ENCODE results near the gene ARHGAP6.
"Not testable (repeated sequence)": the region's sequence is repeated elsewhere in the genome, so short reads cannot be mapped to it uniquely, and the experiment has no call there.

Gene ARHGAP6

GRCh38 chrX:11532291-11533078 lies 133.2 kb downstream of the ARHGAP6 start:
- no peak for DNase-seq (ENCODE audit: low read depth, low spot score)

- no peak for DNase-seq (ENCODE audit: low read depth, low spot score)
These were observed 134.5 kb downstream of the ARHGAP6 start for GRCh38 chrX:11531226-11531625.

DNA sequence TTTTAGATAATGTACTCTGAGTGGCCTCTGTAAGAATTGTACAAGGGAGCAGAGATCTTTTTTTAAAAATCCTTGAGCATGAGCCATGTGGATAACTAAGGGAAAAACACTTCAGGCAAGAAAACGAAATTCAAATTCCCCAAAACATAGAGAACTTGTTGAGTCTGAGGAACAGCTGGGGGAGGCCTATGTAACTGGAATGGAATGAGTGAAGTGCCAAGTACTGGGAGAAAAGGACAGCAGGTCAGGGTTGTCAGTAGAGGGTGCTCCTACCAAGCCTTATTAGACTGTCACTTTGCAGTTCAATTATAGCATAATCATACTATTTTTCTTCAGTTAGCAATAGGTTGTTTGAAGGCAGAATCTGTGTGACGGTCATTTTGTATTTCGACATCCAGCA lies 135.1 kb downstream of the ARHGAP6 start:
- no peak for DNase-seq (ENCODE audit: low read depth, low spot score)

DNA sequence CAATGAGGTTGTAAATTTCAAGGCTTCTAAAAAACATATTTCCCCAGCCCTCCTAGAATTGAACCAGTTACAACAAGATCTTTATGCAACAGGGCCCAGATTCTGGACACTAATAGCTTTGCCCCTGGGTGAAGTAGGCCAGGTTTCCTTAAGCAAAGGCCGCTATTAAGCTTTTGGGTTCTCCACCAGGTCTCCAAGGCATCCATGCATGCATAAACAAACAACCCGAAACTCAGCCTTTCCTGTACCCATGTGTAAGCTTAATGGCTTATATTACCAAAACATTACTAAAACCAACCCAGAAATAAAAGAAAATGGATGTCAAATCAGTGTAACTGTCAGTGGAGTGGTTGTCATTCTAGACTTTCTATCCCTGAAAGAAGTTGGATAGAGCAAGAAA lies 137.1 kb downstream of the ARHGAP6 start:
- no peak for DNase-seq (ENCODE audit: low read depth, low spot score)

GRCh38 chrX:11525685-11526084 lies 140.0 kb downstream of the ARHGAP6 start:
- DNase-seq (ENCODE audit: low read depth, low spot score) = no peak

GRCh38 chrX:11519234-11519633 lies 146.5 kb downstream of the ARHGAP6 start:
- not testable (repeated sequence) for DNase-seq (ENCODE audit: low read depth, low spot score)

DNA sequence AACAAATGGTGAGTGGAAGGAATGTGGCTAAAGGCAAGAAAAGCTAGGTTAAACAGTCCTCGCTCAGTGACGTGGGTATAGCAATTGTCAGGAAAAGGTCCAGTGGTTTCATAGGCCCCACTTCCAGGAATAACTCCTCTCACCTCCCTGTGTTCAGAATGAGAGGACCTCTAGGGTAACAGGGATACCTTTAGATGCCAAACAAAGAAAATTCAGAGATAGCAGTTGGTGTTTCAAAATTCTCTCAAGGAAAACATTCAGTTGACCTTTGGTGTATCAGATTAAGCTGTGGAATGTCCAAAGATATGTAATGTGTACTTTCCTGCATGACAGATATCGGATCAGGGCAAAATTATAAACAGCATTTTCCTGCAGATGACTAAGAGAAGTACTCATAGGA lies 155.9 kb downstream of the ARHGAP6 start:
- no peak for DNase-seq (ENCODE audit: low read depth, low spot score)

DNA sequence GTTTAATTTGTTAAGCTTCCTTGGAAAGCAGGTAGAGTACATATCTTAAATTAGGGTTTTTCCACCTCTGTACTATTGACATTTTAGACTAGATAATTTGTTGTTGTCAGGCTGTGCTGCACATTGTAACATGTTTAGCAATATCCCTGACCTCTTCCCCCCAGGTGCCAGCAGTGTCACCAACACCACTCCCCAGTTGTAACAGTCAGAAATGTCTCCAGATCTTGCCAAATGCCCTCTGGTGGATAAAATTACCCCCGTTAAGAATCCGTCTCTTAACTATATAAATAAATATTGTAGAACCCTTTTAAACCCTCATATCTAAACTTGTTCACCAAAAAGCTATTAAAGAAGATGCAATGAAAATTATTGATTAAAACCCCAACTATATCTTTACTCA lies 161.5 kb downstream of the ARHGAP6 start:
- no peak for DNase-seq (ENCODE audit: low read depth, low spot score)

- DNase-seq (ENCODE audit: low read depth, low spot score) = no peak
These were observed 166.4 kb downstream of the ARHGAP6 start for GRCh38 chrX:11499076-11500044.

- not testable (repeated sequence) for DNase-seq (ENCODE audit: low read depth, low spot score)
These were observed 174.3 kb downstream of the ARHGAP6 start for GRCh38 chrX:11491375-11491774.

- no peak for DNase-seq (ENCODE audit: low read depth, low spot score)
These were observed 181.4 kb downstream of the ARHGAP6 start for GRCh38 chrX:11484290-11484689.

DNA sequence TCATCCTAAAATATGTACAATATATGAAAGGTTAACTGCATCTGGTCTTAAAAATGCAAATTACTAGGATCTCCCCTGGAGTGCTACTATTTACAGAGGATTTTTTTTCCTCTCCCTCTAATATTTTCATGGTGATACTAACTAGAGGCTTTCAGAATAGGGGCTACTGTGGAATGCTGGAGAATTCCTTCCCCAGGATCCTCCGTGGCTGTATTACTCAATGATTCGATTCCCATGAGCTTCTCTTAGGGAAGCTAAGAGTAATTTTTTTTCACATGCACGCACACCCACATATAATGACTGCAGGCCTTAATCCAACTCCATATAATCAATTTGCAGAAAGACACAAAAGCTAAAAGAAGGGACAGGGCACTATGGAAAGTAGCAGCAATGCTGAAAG lies 184.7 kb downstream of the ARHGAP6 start:
- DNase-seq (ENCODE audit: low read depth, low spot score) = no peak

DNA sequence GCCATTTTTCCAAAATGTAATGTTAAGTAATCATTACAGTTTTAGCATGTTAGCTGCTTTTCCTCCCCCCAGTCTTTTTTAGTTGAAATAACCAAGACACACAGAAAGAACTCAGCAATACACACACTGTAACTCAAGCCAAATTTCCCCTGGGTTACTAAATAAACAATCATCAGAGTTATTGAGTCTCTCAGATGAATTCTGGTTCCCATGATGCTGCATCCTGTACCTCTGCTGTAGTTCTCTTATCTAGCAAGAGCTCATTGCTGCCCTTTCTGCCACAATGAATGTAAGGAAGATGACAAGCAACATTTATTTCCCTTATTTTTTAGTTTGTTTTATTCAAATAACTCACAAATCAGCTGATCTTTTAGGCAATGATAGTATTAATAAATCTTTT lies 185.1 kb downstream of the ARHGAP6 start:
- DNase-seq (ENCODE audit: low read depth, low spot score) = no peak

- no peak for DNase-seq (ENCODE audit: low read depth, low spot score)
These were observed 186.8 kb downstream of the ARHGAP6 start for GRCh38 chrX:11478911-11479310.

DNA sequence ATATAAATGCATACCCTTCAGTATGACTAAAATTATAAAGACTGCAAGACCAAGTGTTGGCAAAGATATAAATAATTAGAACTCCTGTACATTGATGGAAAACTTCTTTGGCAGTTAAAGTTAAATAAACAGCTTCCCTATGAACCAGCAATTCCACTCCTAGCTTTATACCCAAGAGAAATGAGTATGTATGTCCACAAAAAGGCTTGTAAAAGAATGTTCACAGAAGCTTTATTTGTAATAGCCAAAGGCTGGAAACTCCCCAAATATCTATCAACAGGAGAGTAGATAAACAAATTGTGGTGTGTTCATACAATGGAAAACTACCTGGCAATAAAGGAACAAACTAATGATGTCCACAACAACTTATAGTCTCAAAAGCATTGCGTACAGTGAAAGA lies 187.7 kb downstream of the ARHGAP6 start:
- DNase-seq (ENCODE audit: low read depth, low spot score) = no peak

DNA sequence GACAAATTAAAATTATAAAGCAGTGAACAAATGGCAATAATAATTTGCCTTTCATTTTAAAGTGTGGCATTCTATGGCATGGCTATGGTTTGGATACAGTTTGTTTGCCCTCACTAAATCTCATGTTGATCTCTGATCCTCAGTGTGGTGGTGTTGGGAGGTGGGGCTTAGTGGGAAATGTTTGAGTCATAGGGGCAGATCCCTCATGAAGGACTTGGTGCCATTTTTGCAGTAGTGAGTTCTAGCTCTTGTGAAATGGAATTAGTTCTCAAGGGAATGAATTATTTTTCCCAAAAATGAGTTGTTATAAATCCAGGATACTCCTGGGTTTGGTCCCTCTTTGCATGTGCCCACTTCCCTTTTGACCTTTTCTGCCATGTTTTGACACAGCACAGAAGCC lies 191.1 kb downstream of the ARHGAP6 start:
- no peak for DNase-seq (ENCODE audit: low read depth, low spot score)

DNA sequence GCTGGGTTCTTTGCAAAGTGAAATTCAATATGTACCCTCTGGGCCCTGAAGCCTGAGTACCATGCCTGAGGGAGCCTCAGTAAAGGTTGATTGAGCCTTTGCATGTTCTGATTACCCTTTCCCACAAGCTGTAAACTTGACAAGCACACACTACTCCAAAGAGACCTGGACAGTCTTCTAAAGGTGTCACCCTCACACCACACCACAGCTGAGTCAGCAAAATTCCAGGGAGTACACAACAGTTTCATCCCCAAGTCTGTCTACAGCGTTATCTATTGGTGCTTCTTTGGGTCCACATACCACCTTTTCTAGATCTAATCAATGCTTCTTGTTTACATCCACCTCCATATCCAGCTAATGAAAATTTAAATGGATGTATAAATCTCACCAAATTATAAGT lies 191.7 kb downstream of the ARHGAP6 start:
- DNase-seq (ENCODE audit: low read depth, low spot score) = no peak

DNA sequence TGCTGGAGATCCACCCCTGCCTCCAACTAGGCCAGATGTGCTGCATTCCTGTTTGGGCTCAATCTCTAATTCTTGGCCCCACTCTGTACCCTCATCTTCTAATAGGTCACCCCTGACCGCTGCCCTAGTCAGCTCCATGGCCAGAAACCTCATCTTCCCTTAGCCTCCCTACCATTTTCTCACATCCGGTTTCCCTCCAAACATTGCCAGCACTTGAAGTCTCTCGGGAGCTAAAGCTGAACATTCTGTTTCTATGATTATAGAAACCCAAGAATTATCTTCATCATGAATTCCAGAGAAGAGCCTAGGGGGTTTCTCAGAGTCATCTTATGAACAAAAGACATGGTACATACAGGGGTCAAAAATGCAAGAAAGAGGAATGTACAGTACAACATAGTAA lies 192.8 kb downstream of the ARHGAP6 start:
- no peak for DNase-seq (ENCODE audit: low read depth, low spot score)

DNA sequence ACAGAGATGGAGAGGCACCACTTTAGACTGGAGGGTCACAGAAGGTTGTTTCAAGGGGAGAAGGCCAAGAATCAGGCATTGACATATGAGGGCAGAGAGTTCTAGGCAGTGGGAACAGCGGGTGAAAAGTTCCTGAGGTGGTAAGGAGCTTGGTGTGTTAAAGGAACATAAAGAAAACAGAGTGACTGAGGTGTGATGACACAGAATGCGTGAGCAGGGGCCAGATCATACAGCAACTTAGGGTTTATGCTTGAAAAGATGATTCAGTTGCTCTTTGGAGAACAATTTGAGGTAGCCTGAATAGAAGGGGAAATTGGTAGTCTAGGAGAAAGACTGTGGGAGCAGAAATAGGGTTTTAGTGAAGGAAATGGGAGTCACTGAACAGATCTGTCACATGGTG lies 193.3 kb downstream of the ARHGAP6 start:
- DNase-seq (ENCODE audit: low read depth, low spot score) = no peak

DNA sequence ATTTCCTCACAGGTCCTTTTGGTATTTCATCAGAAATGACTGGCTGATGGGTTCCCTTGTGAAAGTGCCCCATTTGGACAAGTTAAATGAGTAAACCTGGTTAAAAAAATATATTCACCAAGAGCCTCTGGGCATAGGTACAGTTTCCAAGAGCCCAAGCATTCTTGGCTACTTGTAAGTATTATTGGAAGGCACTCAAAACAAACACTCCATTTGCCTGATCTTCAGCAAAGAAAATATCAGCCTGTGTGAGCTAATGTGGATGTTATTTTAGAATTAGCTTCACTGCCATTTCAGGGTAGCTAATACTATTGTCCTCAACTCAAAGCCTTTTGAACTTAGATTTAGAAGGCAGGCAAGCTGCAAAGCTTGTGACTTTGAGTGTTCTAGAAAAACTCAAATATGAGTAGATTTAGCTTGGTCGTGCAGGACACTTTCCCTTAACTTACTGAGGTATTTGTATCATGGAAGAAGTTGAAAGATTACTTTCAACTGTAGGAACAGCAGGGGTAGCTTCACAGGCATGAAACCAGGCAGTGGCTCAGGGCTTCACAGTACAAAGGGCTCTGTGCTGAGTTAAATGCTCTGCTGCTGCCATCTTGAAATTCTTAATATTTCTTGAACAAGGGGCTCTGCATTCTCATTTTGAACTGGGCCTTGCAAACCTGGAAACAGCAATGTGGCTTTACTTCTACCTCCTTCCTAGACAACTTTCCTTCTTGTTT lies 195.3 kb downstream of the ARHGAP6 start:
- DNase-seq (ENCODE audit: low read depth, low spot score) = no peak

DNA sequence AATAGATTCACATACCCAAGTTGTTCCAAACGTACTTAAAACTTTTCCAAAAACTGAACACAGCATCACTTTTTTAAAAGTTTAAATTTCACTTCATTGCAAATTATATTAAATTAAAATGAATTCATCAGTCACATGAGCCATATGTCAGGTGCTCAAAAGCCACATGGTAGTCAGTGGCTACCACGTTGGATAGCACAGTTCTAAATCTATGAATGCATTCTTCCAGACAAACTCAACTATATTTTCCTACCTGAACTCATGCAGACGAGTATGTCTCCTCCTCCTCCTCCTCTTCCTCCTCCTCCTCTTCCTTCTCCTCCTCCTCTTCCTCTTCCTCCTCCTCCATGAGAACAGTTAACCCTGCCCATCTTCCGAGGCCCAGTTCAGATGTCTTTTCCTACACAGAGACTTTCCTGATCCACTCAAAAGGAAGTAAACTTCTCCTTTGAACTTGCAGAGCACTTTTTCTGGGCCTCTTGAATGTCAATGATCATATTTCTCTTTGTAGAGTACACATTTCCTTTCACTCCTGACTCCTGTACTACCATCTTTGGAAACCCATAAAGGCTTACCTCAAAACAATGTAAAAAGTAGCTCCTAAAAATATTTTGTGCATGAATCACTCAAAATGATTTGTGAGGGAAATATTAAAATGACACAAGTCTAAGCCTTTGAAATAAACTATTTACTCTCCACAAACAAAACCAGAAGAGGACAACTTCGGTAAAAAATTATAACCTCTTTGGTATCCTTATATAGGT lies 199.9 kb downstream of the ARHGAP6 start:
- no peak for DNase-seq (ENCODE audit: low read depth, low spot score)
